Sigmoid colon (tissue), 7 donors: ENCODE data around the gene MTERF2. TPM values are rescaled to one million over a fixed set of nuclear protein-coding genes. Genes with fewer than 3 reads are reported as not detected.

ENCODE experiments used
- DNase-seq: peaks from one replicate; pipeline ENCODE4 v3.0.0-alpha.2; 2019
- H3K27ac ChIP-seq, 4 donors: fragments of 200-600 bp; sonication (generic); one replicate each; pipeline ENCODE4 v1.5.1; 2016 to 2019; ENCODE audit warnings: mild to moderate bottlenecking in 1 of 4
- H3K27me3 ChIP-seq, 3 donors: fragments of 200-600 bp; sonication (generic); one replicate each; pipeline ENCODE4 v1.5.1; 2019; ENCODE audit warnings: mild to moderate bottlenecking in 1 of 3
- H3K36me3 ChIP-seq, 4 donors: fragments of 200-600 bp; sonication (generic); one replicate each; pipeline ENCODE4 v1.5.1; 2016 to 2019
- H3K4me1 ChIP-seq, 4 donors: fragments of 200-600 bp; sonication (generic); one replicate each; pipeline ENCODE4 v1.5.1; 2017 to 2019
- H3K4me3 ChIP-seq, 4 donors: fragments of 200-600 bp; sonication (generic); one replicate each; pipeline ENCODE4 v1.5.1; 2017 to 2019; ENCODE audit warnings: mild to moderate bottlenecking in 2 of 4, moderate library complexity in 1 of 4
- H3K9me3 ChIP-seq, 4 donors: fragments of 200-600 bp in 3 of 4; sonication (generic) in 3 of 4; one replicate each; pipeline versions ENCODE4 v1.5.1 to v1.6.1; 2013 to 2019
- EP300 ChIP-seq, 4 donors: sonication (generic); formaldehyde crosslinking; IDR thresholded peaks; one replicate each; pipeline ENCODE4 v1.6.1; 2017; ENCODE audit warnings: antibody characterized with exemption in 4 of 4
- POLR2A ChIP-seq, 2 donors: fragments of 450-650 bp; IDR thresholded peaks; one replicate each; pipeline ENCODE4 v1.6.1; 2016; ENCODE audit warnings: antibody characterized with exemption in 2 of 2, mild to moderate bottlenecking in 2 of 2, moderate library complexity in 2 of 2
- POLR2AphosphoS5 ChIP-seq, 4 donors: sonication (generic); formaldehyde crosslinking; IDR thresholded peaks; one replicate each; pipeline ENCODE4 v1.6.1; 2017; ENCODE audit warnings: antibody characterized with exemption in 4 of 4
- WGBS, 2 donors: extraction: QIAGEN DNeasy Blood & Tissue Kit; methylation state at CpG; one replicate each; pipeline ENCODE4 v1.1.7; 2013; 5-methylcytosine and 5-hydroxymethylcytosine counted together
- intact Hi-C: fragments of 100-400 bp; cut with DNase I; formaldehyde crosslinking; loops from one replicate; pipeline ENCODE4 v1.15.1; 2023
- polyA plus RNA-seq, 3 donors: library from polyadenylated mRNA; stranded (reverse); fragments of 200-250 nt; gene quantifications; one replicate each; pipeline ENCODE4 v1.2.3, GENCODE V29; 2013
- total RNA-seq, 4 donors: library from RNA; depleted of rRNA; stranded (reverse); fragments of >200 nt; gene quantifications; one replicate each; pipeline ENCODE4 v1.1.0, GENCODE V29; 2016
- TF ChIP-seq, protein P1 (sequence below), 4 experiments: fragments of 450-650 bp in 3 of 4; fragments of 200-600 bp in 1 of 4; IDR thresholded peaks; one replicate each; pipeline ENCODE4 v1.5.1; 2016 to 2019; ENCODE audit warnings: antibody characterized with exemption in 4 of 4, mild to moderate bottlenecking in 3 of 4, moderate library complexity in 2 of 4
- donor health status: healthy with polysubstance abuse.
- donor health status: Bipolar disorder and iron deficiency.
- donor health status: healthy.

MTERF2 gene
- total and polyA plus RNA-seq, 7 donors, result 6.6 to 31.1 (median 15.8) TPM

DNA sequence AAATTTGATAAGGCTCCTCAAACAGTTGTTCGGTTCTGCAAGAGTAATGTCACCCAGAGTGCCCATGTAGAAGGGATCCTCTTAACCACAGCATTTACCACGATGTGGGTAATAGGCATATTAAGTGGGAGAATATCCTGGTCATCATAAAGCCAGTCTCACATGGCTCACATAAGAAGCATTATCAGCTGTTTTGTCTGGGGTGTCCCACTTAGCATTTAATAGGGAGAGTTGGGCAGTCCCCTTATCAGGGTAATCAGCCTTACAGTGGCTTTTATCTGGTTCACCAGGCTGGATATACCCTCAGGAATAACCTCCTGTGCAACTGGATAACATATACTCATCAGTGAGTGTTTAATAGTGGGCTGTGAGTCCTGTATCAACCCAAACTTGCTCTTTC is 44.2 kb downstream of the MTERF2 start:
- H3K4me1 ChIP-seq, result no peaks in the 10 kb centered on the region

DNA sequence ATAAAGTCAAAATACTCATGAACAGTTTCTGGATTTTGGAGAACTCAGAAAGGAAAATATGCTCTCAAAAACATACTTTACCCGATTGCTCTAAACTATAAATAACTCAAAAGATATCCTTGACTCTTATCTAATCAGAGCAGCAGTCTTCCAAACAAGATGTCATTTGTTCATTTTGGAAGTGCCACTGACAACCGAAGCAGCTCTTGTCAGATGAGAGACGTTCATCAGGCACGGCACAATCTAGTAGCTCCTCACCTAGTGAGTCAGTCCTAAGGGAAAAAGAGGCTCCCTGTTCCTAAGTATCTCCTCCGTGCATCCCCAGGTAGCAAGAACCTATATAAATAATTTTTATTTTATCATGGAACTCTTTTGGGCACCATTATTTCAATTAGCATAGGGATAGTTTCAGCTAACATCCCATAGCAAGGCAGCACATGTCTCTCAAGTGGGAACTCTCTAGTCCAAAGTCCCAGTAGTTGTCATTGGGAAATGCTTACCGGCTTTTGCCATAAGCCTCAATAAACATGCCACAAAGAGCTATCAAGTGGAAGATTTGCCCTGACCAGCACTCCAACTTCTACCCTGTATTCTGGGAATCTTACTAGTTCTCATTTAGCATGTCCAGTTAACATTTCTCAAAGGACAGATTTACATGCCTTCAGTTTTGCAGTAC is 45.3 kb downstream of the MTERF2 start:
- no peak overlapping the region for H3K4me3 ChIP-seq
- no peaks in the 10 kb centered on the region for H3K36me3 ChIP-seq
- H3K27me3 ChIP-seq, result no peaks in the 10 kb centered on the region
- no peak for DNase-seq
- intact Hi-C loops, result no loop called here
- TF ChIP-seq POLR2A (IDR thresholded peaks at IDR 0.05) (no peak), POLR2AphosphoS5 (IDR thresholded peaks at IDR 0.05) (no peak), EP300 (IDR thresholded peaks at IDR 0.05) (no peak)
- TF ChIP-seq, protein P1, sequence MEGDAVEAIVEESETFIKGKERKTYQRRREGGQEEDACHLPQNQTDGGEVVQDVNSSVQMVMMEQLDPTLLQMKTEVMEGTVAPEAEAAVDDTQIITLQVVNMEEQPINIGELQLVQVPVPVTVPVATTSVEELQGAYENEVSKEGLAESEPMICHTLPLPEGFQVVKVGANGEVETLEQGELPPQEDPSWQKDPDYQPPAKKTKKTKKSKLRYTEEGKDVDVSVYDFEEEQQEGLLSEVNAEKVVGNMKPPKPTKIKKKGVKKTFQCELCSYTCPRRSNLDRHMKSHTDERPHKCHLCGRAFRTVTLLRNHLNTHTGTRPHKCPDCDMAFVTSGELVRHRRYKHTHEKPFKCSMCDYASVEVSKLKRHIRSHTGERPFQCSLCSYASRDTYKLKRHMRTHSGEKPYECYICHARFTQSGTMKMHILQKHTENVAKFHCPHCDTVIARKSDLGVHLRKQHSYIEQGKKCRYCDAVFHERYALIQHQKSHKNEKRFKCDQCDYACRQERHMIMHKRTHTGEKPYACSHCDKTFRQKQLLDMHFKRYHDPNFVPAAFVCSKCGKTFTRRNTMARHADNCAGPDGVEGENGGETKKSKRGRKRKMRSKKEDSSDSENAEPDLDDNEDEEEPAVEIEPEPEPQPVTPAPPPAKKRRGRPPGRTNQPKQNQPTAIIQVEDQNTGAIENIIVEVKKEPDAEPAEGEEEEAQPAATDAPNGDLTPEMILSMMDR (IDR thresholded peaks at IDR 0.05), result no peak
- no peak overlapping the region for H3K27ac ChIP-seq
- 76 to 80% methylated on average over 6 of the region's 6 CpGs for WGBS, 2 donors
- H3K9me3 ChIP-seq, result no peaks in the 10 kb centered on the region
- no peaks in the 10 kb centered on the region for H3K4me1 ChIP-seq

More for the DNA sequence above, 44.2 kb downstream of the MTERF2 start:
- WGBS, 2 donors, result 88 to 89% methylated on average over 2 of the region's 2 CpGs
- DNase-seq, result no peak
- H3K27me3 ChIP-seq, result no peaks in the 10 kb centered on the region
- no peaks in the 10 kb centered on the region for H3K36me3 ChIP-seq
- H3K27ac ChIP-seq, result no peak overlapping the region
- no peak overlapping the region for H3K4me3 ChIP-seq
- TF ChIP-seq POLR2AphosphoS5 (IDR thresholded peaks at IDR 0.05) (no peak), EP300 (IDR thresholded peaks at IDR 0.05) (no peak), POLR2A (IDR thresholded peaks at IDR 0.05) (no peak)
- TF ChIP-seq, protein P1 (IDR thresholded peaks at IDR 0.05), result no peak
- H3K9me3 ChIP-seq, result no peaks in the 10 kb centered on the region
- intact Hi-C loops, result no loop called here

DNA sequence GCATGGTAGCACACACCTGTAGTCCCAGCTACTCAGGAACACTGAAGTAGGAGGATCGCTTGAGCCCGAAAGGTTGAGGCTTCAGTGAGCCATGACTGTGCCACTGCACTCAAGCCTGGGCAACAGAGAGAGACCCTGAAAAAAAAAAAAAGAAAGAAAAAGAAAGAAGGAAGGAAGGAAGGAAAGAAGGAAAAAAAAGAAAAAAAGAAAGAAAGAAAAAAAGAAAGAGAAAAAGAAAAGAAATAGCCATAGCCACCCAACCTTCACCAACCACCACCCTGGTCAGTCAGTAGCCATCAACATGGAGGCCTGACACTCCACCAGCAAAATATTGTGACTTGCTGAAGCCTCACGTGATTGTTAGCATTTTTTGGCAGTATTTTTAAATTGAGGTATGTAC is 52.7 kb downstream of the MTERF2 start:
- intact Hi-C loops, result no loop called here
- H3K4me1 ChIP-seq, result no peaks in the 10 kb centered on the region
- no peaks in the 10 kb centered on the region for H3K9me3 ChIP-seq
- DNase-seq, result no peak
- H3K4me3 ChIP-seq, result no peak overlapping the region
- 83 to 87% methylated on average over 3 of the region's 3 CpGs for WGBS, 2 donors
- no peaks in the 10 kb centered on the region for H3K27me3 ChIP-seq
- no peaks in the 10 kb centered on the region for H3K36me3 ChIP-seq
- TF ChIP-seq EP300 (IDR thresholded peaks at IDR 0.05) (no peak), POLR2AphosphoS5 (IDR thresholded peaks at IDR 0.05) (no peak), POLR2A (IDR thresholded peaks at IDR 0.05) (no peak)
- TF ChIP-seq, protein P1 (IDR thresholded peaks at IDR 0.05), result no peak
- H3K27ac ChIP-seq, result no peak overlapping the region

Other genes with a start within 250 kb of the MTERF2 start
- 10 to 100 TPM; 17.6 to 27.8 (median 20.0) TPM for gene RIC8B, start 212.5 kb downstream of the MTERF2 start, total RNA-seq
- 1 to 10 TPM; 5.3 to 6.0 (median 5.6) TPM for gene RIC8B, start 212.5 kb downstream of the MTERF2 start, polyA plus RNA-seq
- gene TMEM263, start 31.2 kb downstream of the MTERF2 start, total RNA-seq, result 10 to 100 TPM; 39.5 to 51.7 (median 46.4) TPM
- 10 to 100 TPM; 12.6 to 21.0 (median 19.8) TPM for gene TMEM263, start 31.2 kb downstream of the MTERF2 start, polyA plus RNA-seq
- 10 to 100 TPM; 20.3 to 40.4 (median 27.3) TPM for gene CRY1, start 106.4 kb upstream of the MTERF2 start, total RNA-seq
- gene CRY1, start 106.4 kb upstream of the MTERF2 start, polyA plus RNA-seq, result 1 to 10 TPM; 7.2 to 9.7 (median 7.7) TPM